Memory B cell (primary cell): Measurements from ENCODE around the gene GRHL1.
A peak's percentile ranks its signal among the peaks of the same experiment; 100 is the strongest.
"Not testable (repeated sequence)": the region's sequence is repeated elsewhere in the genome, so short reads cannot be mapped to it uniquely, and the experiment has no call there.

Experiments
- ATAC-seq: fragments of 150-1000 bp; cut with Tn5 transposase; 2 replicates; pipeline ENCODE4 v1.10.0; 2021; ENCODE audit warnings: low read depth, mild to moderate bottlenecking, moderate library complexity
- DNase-seq, 2 donors: peaks; one replicate each; pipeline ENCODE4 v3.0.0; 2022; ENCODE audit warnings: low spot score in 2 of 2
- H3K27ac Mint-ChIP-seq: one replicate; pipeline ENCODE4 v1.8.0; 2022; ENCODE audit warnings: mild to moderate bottlenecking, moderate library complexity, mixed read lengths
- H3K27me3 Mint-ChIP-seq: one replicate; pipeline ENCODE4 v1.8.0; 2022; ENCODE audit warnings: mixed read lengths
- H3K36me3 Mint-ChIP-seq: one replicate; pipeline ENCODE4 v1.8.0; 2022; ENCODE audit warnings: mild to moderate bottlenecking, mixed read lengths
- H3K4me1 Mint-ChIP-seq: one replicate; pipeline ENCODE4 v1.8.0; 2022; ENCODE audit warnings: mixed read lengths
- H3K4me3 Mint-ChIP-seq: one replicate; pipeline ENCODE4 v1.8.0; 2022; ENCODE audit warnings: mild to moderate bottlenecking, moderate library complexity, mixed read lengths
- H3K9me3 Mint-ChIP-seq: one replicate; pipeline ENCODE4 v1.8.0; 2022; ENCODE audit warnings: mixed read lengths

Gene GRHL1

GRCh38 chr2:9951522-9952285 lies at the start of gene GRHL1:
GRHL1 (plus strand) TSS chr2:9951693; CDS start chr2:9951834, 141 bp downstream.
- no peaks in the 10 kb centered on the region for H3K36me3 Mint-ChIP-seq
- peak within 1 kb of the TSS; percentile 90 for H3K4me3 Mint-ChIP-seq
- H3K9me3 Mint-ChIP-seq: no peaks in the 10 kb centered on the region
- peak; percentile 84 to 87 for DNase-seq
- H3K4me1 Mint-ChIP-seq: peaks cover 6% of the 10 kb centered on the region
- H3K27ac Mint-ChIP-seq: peak within 1 kb of the TSS; percentile 56
- peaks cover 15% of the 10 kb centered on the region for H3K27me3 Mint-ChIP-seq
- peak; percentile 91 for ATAC-seq

- no peak for ATAC-seq
- Mint-ChIP-seq H3K27ac (no peak overlapping the region), H3K4me1 (peaks cover 2% of the 10 kb centered on the region), H3K27me3 (no peaks in the 10 kb centered on the region), H3K36me3 (peaks cover 25% of the 10 kb centered on the region), H3K9me3 (no peaks in the 10 kb centered on the region), H3K4me3 (no peak overlapping the region)
- no peak for DNase-seq
Observed at GRCh38 chr2:9905413-9905812, 46.1 kb upstream of the GRHL1 start.

- H3K27ac Mint-ChIP-seq: no peak overlapping the region
- ATAC-seq: no peak
- no peak for DNase-seq
- H3K4me3 Mint-ChIP-seq: no peak overlapping the region
- H3K9me3 Mint-ChIP-seq: no peaks in the 10 kb centered on the region
- H3K4me1 Mint-ChIP-seq: no peaks in the 10 kb centered on the region
- H3K27me3 Mint-ChIP-seq: no peaks in the 10 kb centered on the region
- peaks cover 32% of the 10 kb centered on the region for H3K36me3 Mint-ChIP-seq
Observed at GRCh38 chr2:9907402-9907801, 44.1 kb upstream of the GRHL1 start.

- H3K9me3 Mint-ChIP-seq: no peaks in the 10 kb centered on the region
- H3K4me3 Mint-ChIP-seq: no peak overlapping the region
- peaks cover 41% of the 10 kb centered on the region for H3K36me3 Mint-ChIP-seq
- H3K27me3 Mint-ChIP-seq: no peaks in the 10 kb centered on the region
- H3K27ac Mint-ChIP-seq: no peak overlapping the region
- ATAC-seq (no peak), DNase-seq (no peak)
- H3K4me1 Mint-ChIP-seq: no peaks in the 10 kb centered on the region
Observed at GRCh38 chr2:9908639-9909038, 42.9 kb upstream of the GRHL1 start.

GRCh38 chr2:9909106-9909505 lies 42.4 kb upstream of the GRHL1 start:
- Mint-ChIP-seq H3K27me3 (no peaks in the 10 kb centered on the region), H3K36me3 (peaks cover 43% of the 10 kb centered on the region), H3K27ac (no peak overlapping the region), H3K4me1 (no peaks in the 10 kb centered on the region), H3K9me3 (no peaks in the 10 kb centered on the region), H3K4me3 (no peak overlapping the region)
- no peak for DNase-seq
- no peak for ATAC-seq

GRCh38 chr2:9910699-9911098 lies 40.8 kb upstream of the GRHL1 start:
- peaks cover 43% of the 10 kb centered on the region for H3K36me3 Mint-ChIP-seq
- ATAC-seq: no peak
- no peak overlapping the region for H3K27ac Mint-ChIP-seq
- no peak overlapping the region for H3K4me3 Mint-ChIP-seq
- H3K9me3 Mint-ChIP-seq: no peaks in the 10 kb centered on the region
- DNase-seq: no peak
- H3K27me3 Mint-ChIP-seq: no peaks in the 10 kb centered on the region
- H3K4me1 Mint-ChIP-seq: no peaks in the 10 kb centered on the region

- H3K4me3 Mint-ChIP-seq: no peak overlapping the region
- DNase-seq (no peak), ATAC-seq (no peak)
- H3K36me3 Mint-ChIP-seq: peaks cover 41% of the 10 kb centered on the region
- H3K27me3 Mint-ChIP-seq: no peaks in the 10 kb centered on the region
- H3K27ac Mint-ChIP-seq: no peak overlapping the region
- no peaks in the 10 kb centered on the region for H3K4me1 Mint-ChIP-seq
- no peaks in the 10 kb centered on the region for H3K9me3 Mint-ChIP-seq
Observed at GRCh38 chr2:9912468-9912867, 39.0 kb upstream of the GRHL1 start.

- Mint-ChIP-seq H3K36me3 (peaks cover 36% of the 10 kb centered on the region), H3K4me3 (no peak overlapping the region), H3K4me1 (no peaks in the 10 kb centered on the region), H3K27me3 (no peaks in the 10 kb centered on the region), H3K9me3 (no peaks in the 10 kb centered on the region), H3K27ac (no peak overlapping the region)
- no peak for DNase-seq
- no peak for ATAC-seq
Observed at GRCh38 chr2:9914384-9915065, 37.0 kb upstream of the GRHL1 start.

GRCh38 chr2:9918275-9918674 lies 33.2 kb upstream of the GRHL1 start:
- H3K36me3 Mint-ChIP-seq: peaks cover 26% of the 10 kb centered on the region
- no peak overlapping the region for H3K27ac Mint-ChIP-seq
- H3K27me3 Mint-ChIP-seq: no peaks in the 10 kb centered on the region
- ATAC-seq (no peak), DNase-seq (no peak)
- H3K4me1 Mint-ChIP-seq: no peaks in the 10 kb centered on the region
- H3K9me3 Mint-ChIP-seq: no peaks in the 10 kb centered on the region
- no peak overlapping the region for H3K4me3 Mint-ChIP-seq

- Mint-ChIP-seq H3K27ac (no peak overlapping the region), H3K9me3 (no peaks in the 10 kb centered on the region), H3K4me1 (no peaks in the 10 kb centered on the region), H3K27me3 (no peaks in the 10 kb centered on the region), H3K4me3 (no peak overlapping the region), H3K36me3 (peaks cover 20% of the 10 kb centered on the region)
- ATAC-seq (no peak), DNase-seq (no peak)
Observed at GRCh38 chr2:9919512-9919911, 32.0 kb upstream of the GRHL1 start.

- not testable (repeated sequence) for H3K4me3 Mint-ChIP-seq, H3K27ac Mint-ChIP-seq, H3K27me3 Mint-ChIP-seq, DNase-seq, H3K9me3 Mint-ChIP-seq, H3K4me1 Mint-ChIP-seq, ATAC-seq
- peaks cover 37% of the 10 kb centered on the region for H3K36me3 Mint-ChIP-seq
Observed at GRCh38 chr2:9927020-9927419, 24.5 kb upstream of the GRHL1 start.

GRCh38 chr2:9937258-9937657 lies 14.2 kb upstream of the GRHL1 start:
- Mint-ChIP-seq H3K27me3 (peaks cover 3% of the 10 kb centered on the region), H3K36me3 (peaks cover 9% of the 10 kb centered on the region), H3K4me1 (no peaks in the 10 kb centered on the region), H3K9me3 (no peaks in the 10 kb centered on the region), H3K27ac (no peak overlapping the region), H3K4me3 (no peak overlapping the region)
- no peak for DNase-seq
- ATAC-seq: no peak

GRCh38 chr2:9937968-9938367 lies 13.5 kb upstream of the GRHL1 start:
- DNase-seq: no peak
- H3K36me3 Mint-ChIP-seq: peaks cover 9% of the 10 kb centered on the region
- H3K27me3 Mint-ChIP-seq: peaks cover 3% of the 10 kb centered on the region
- H3K4me3 Mint-ChIP-seq: no peak overlapping the region
- no peaks in the 10 kb centered on the region for H3K9me3 Mint-ChIP-seq
- no peak for ATAC-seq
- no peak overlapping the region for H3K27ac Mint-ChIP-seq
- H3K4me1 Mint-ChIP-seq: no peaks in the 10 kb centered on the region

- Mint-ChIP-seq H3K4me1 (no peaks in the 10 kb centered on the region), H3K36me3 (peaks cover 4% of the 10 kb centered on the region), H3K27me3 (peaks cover 4% of the 10 kb centered on the region), H3K9me3 (no peaks in the 10 kb centered on the region), H3K4me3 (no peak overlapping the region), H3K27ac (no peak overlapping the region)
- ATAC-seq (no peak), DNase-seq (no peak)
Observed at GRCh38 chr2:9939587-9940485, 11.7 kb upstream of the GRHL1 start.
